ENCODE measurements around the gene TNS1. TPM values are rescaled to one million over a fixed set of nuclear protein-coding genes. Genes with fewer than 3 reads are reported as not detected.

TNS1 gene
- total RNA-seq, 1 donor from 2014 or later = 0.24 TPM

GRCh38 chr2:217807753-217808152 lies 195.0 kb downstream of the TNS1 start:
- no peaks in the 10 kb centered on the region for H3K9me3 Mint-ChIP-seq
- Histone ChIP-seq H3K4me2 (no peak overlapping the region), H2AFZ (replicated peaks) (no peak overlapping the region), H3K36me3 (no peaks in the 10 kb centered on the region), H3K4me1 (no peaks in the 10 kb centered on the region), H3K9me3 (ENCODE audit: low read depth) (no peaks in the 10 kb centered on the region), H3K27me3 (peaks cover 78% of the 10 kb centered on the region), H3K9ac (no peak overlapping the region), H4K20me1 (ENCODE audit: low read depth) (peaks cover 12% of the 10 kb centered on the region), H3K79me2 (ENCODE audit: low read depth) (no peaks in the 10 kb centered on the region), H3F3A (ENCODE audit: low read depth) (no peaks in the 10 kb centered on the region), H3K4me3 (no peak overlapping the region), H3K27ac (no peak overlapping the region)
- H3K27ac Mint-ChIP-seq = no peak overlapping the region
- H3K4me3 Mint-ChIP-seq = no peak overlapping the region
- H3K4me1 Mint-ChIP-seq = peaks cover 24% of the 10 kb centered on the region
- no peak for DNase-seq (ENCODE audit: low spot score)
- peaks cover 10% of the 10 kb centered on the region for H3K27me3 Mint-ChIP-seq (ENCODE audit: insufficient read depth, low read depth)
- H3K36me3 Mint-ChIP-seq = peaks cover 10% of the 10 kb centered on the region
- TF ChIP-seq EZH2 (IDR thresholded peaks at IDR 0.05) = no peak
- TF ChIP-seq, protein P1, sequence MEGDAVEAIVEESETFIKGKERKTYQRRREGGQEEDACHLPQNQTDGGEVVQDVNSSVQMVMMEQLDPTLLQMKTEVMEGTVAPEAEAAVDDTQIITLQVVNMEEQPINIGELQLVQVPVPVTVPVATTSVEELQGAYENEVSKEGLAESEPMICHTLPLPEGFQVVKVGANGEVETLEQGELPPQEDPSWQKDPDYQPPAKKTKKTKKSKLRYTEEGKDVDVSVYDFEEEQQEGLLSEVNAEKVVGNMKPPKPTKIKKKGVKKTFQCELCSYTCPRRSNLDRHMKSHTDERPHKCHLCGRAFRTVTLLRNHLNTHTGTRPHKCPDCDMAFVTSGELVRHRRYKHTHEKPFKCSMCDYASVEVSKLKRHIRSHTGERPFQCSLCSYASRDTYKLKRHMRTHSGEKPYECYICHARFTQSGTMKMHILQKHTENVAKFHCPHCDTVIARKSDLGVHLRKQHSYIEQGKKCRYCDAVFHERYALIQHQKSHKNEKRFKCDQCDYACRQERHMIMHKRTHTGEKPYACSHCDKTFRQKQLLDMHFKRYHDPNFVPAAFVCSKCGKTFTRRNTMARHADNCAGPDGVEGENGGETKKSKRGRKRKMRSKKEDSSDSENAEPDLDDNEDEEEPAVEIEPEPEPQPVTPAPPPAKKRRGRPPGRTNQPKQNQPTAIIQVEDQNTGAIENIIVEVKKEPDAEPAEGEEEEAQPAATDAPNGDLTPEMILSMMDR (IDR thresholded peaks at IDR 0.05) = no peak
- TF ChIP-seq EZH2phosphoT487 (IDR thresholded peaks at IDR 0.05) = no peak

- Mint-ChIP-seq H3K36me3 (peaks cover 10% of the 10 kb centered on the region), H3K27me3 (ENCODE audit: insufficient read depth, low read depth) (peaks cover 10% of the 10 kb centered on the region), H3K9me3 (no peaks in the 10 kb centered on the region), H3K27ac (no peak overlapping the region), H3K4me3 (no peak overlapping the region), H3K4me1 (peaks cover 28% of the 10 kb centered on the region)
- no peak overlapping the region for H3K9ac ChIP-seq
- no peaks in the 10 kb centered on the region for H3F3A ChIP-seq (ENCODE audit: low read depth)
- TF ChIP-seq EZH2 (IDR thresholded peaks at IDR 0.05) = no peak
- TF ChIP-seq, protein P1 (IDR thresholded peaks at IDR 0.05) = no peak
- no peak for TF ChIP-seq EZH2phosphoT487 (IDR thresholded peaks at IDR 0.05)
- no peak overlapping the region for H3K27ac ChIP-seq
- H4K20me1 ChIP-seq (ENCODE audit: low read depth) = peaks cover 12% of the 10 kb centered on the region
- DNase-seq (ENCODE audit: low spot score) = no peak
- peaks cover 71% of the 10 kb centered on the region for H3K27me3 ChIP-seq
- no peaks in the 10 kb centered on the region for H3K79me2 ChIP-seq (ENCODE audit: low read depth)
- no peaks in the 10 kb centered on the region for H3K4me1 ChIP-seq
- H3K9me3 ChIP-seq (ENCODE audit: low read depth) = no peaks in the 10 kb centered on the region
- H3K4me3 ChIP-seq = no peak overlapping the region
- no peak overlapping the region for H2AFZ ChIP-seq (replicated peaks)
- H3K36me3 ChIP-seq = no peaks in the 10 kb centered on the region
- no peak overlapping the region for H3K4me2 ChIP-seq
These were observed 195.8 kb downstream of the TNS1 start for GRCh38 chr2:217807025-217807424.

DNA sequence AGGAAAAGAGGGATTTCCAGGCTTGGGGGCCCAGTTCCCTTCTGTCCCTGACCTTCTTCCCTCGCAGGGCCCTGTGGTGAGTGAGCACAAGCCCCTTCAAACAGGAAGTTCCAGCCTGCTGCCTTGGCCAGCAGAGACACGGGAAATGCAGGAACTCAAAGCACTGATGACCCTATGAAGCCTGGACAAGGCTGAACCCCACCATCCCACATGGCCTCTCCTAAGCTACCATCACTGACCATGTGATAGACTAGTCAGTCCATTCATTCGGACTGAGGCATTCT lies 196.4 kb downstream of the TNS1 start:
- Mint-ChIP-seq H3K4me3 (no peak overlapping the region), H3K27me3 (ENCODE audit: insufficient read depth, low read depth) (peaks cover 10% of the 10 kb centered on the region), H3K4me1 (peaks cover 29% of the 10 kb centered on the region), H3K36me3 (peaks cover 8% of the 10 kb centered on the region), H3K27ac (no peak overlapping the region), H3K9me3 (no peaks in the 10 kb centered on the region)
- no peaks in the 10 kb centered on the region for H3K36me3 ChIP-seq
- peaks cover 68% of the 10 kb centered on the region for H3K27me3 ChIP-seq
- H3K9me3 ChIP-seq (ENCODE audit: low read depth) = no peaks in the 10 kb centered on the region
- H4K20me1 ChIP-seq (ENCODE audit: low read depth) = peaks cover 13% of the 10 kb centered on the region
- no peaks in the 10 kb centered on the region for H3K4me1 ChIP-seq
- H3K4me2 ChIP-seq = no peak overlapping the region
- no peak overlapping the region for H3K27ac ChIP-seq
- no peak for DNase-seq (ENCODE audit: low spot score)
- H3K4me3 ChIP-seq = no peak overlapping the region
- no peak overlapping the region for H2AFZ ChIP-seq (replicated peaks)
- no peaks in the 10 kb centered on the region for H3K79me2 ChIP-seq (ENCODE audit: low read depth)
- no peak for TF ChIP-seq EZH2 (IDR thresholded peaks at IDR 0.05)
- TF ChIP-seq EZH2phosphoT487 (IDR thresholded peaks at IDR 0.05) = no peak
- TF ChIP-seq, protein P1 (IDR thresholded peaks at IDR 0.05) = no peak
- H3F3A ChIP-seq (ENCODE audit: low read depth) = no peaks in the 10 kb centered on the region
- H3K9ac ChIP-seq = no peak overlapping the region
